ENCODE measurements around the gene TLX3. TPM values are rescaled to one million over a fixed set of nuclear protein-coding genes. Genes with fewer than 3 reads are reported as not detected.

The TLX3 gene
- total and polyA plus RNA-seq, 10 of the 15 experiments (the other 5 are each of a cell fraction or from before 2014, with no cell fraction given): not detected

GRCh38 chr5:171275841-171276544 lies 33.1 kb upstream of the TLX3 start:
- ChIA-PET SMC1A (ENCODE audit: uncharacterized antibody, unreplicated experiment) (interaction anchor here (1.8 kb wide), 1 partner anchor 66 kb away, joined by 4 read pairs; no protein-coding TSS in a partner anchor), POLR2A (no interaction called here), CTCF (no interaction called here), RAD21 (ENCODE audit: unreplicated experiment) (interaction anchor here (1.1 kb wide), 1 partner anchor 66 kb away, joined by 3 read pairs; no protein-coding TSS in a partner anchor)
- Histone ChIP-seq H3K27ac (ENCODE audit: control insufficient read depth, insufficient read depth) (no peak overlapping the region), H3K9ac (ENCODE audit: control insufficient read depth, insufficient read depth, low read length) (no peak overlapping the region), H3K9me3 (replicated peaks; ENCODE audit: control insufficient read depth, insufficient read depth, low read length) (no peaks in the 10 kb centered on the region), H4K20me1 (ENCODE audit: control insufficient read depth, insufficient read depth) (no peaks in the 10 kb centered on the region), H3K4me2 (ENCODE audit: control insufficient read depth, insufficient read depth) (no peak overlapping the region), H3K36me3 (ENCODE audit: control insufficient read depth in 2 of 2, insufficient read depth in 2 of 2, low read length in 1 of 2) (no peaks in the 10 kb centered on the region), H3K79me2 (ENCODE audit: control insufficient read depth, insufficient read depth, low read length) (no peaks in the 10 kb centered on the region), H2AFZ (ENCODE audit: control insufficient read depth, low read depth, low read length) (no peak overlapping the region), H3K27me3 (replicated peaks in 1 of 2; ENCODE audit: control insufficient read depth in 2 of 2, insufficient read depth in 2 of 2, low read length in 1 of 2) (no peaks in the 10 kb centered on the region; a peak in 2 of 4 replicates), H3K4me1 (ENCODE audit: control insufficient read depth, insufficient read depth, low read length) (no peaks in the 10 kb centered on the region), H3K4me3 (no peak overlapping the region)
- FAIRE-seq: no peak
- DNase-seq (ENCODE audit: low read depth, low spot score): no peak
- intact Hi-C loops (cut with micrococcal nuclease; ENCODE audit: unreplicated experiment) (no loop called here), in situ Hi-C loops (cut with MboI) (no loop called here)
- 24% methylated on average over 5 of the region's 5 CpGs for WGBS (ENCODE audit: insufficient coverage, insufficient replicate concordance, low lambda C conversion rate, missing lambda C conversion rate)
- no TSS peak for BruUV-seq (replicated peaks)
- ATAC-seq: no peak
- TF ChIP-seq WRNIP1 (IDR thresholded peaks at IDR 0.05; ENCODE audit: borderline replicate concordance, low read depth, low read length) (no peak), ETV6 (conservative IDR thresholded peaks at IDR 0.05 in 1 of 2, IDR thresholded peaks at IDR 0.05 in 1 of 2; ENCODE audit: borderline replicate concordance in 1 of 2, low read depth in 1 of 2) (no peak), PAX8 (IDR thresholded peaks at IDR 0.05) (no peak)

GRCh38 chr5:171283753-171284152 lies 25.3 kb upstream of the TLX3 start:
- ChIA-PET SMC1A (ENCODE audit: uncharacterized antibody, unreplicated experiment) (no interaction called here), POLR2A (no interaction called here), CTCF (no interaction called here), RAD21 (ENCODE audit: unreplicated experiment) (no interaction called here)
- Histone ChIP-seq H3K79me2 (ENCODE audit: control insufficient read depth, insufficient read depth, low read length) (no peaks in the 10 kb centered on the region), H3K27me3 (replicated peaks in 1 of 2; ENCODE audit: control insufficient read depth in 2 of 2, insufficient read depth in 2 of 2, low read length in 1 of 2) (no peaks in the 10 kb centered on the region; a peak in 1 of 4 replicates), H4K20me1 (ENCODE audit: control insufficient read depth, insufficient read depth) (no peaks in the 10 kb centered on the region), H3K27ac (ENCODE audit: control insufficient read depth, insufficient read depth) (no peak overlapping the region), H3K4me2 (ENCODE audit: control insufficient read depth, insufficient read depth) (no peak overlapping the region), H3K36me3 (ENCODE audit: control insufficient read depth in 2 of 2, insufficient read depth in 2 of 2, low read length in 1 of 2) (no peaks in the 10 kb centered on the region), H3K4me3 (no peak overlapping the region), H3K4me1 (ENCODE audit: control insufficient read depth, insufficient read depth, low read length) (no peaks in the 10 kb centered on the region), H2AFZ (ENCODE audit: control insufficient read depth, low read depth, low read length) (no peak overlapping the region), H3K9ac (ENCODE audit: control insufficient read depth, insufficient read depth, low read length) (no peak overlapping the region), H3K9me3 (replicated peaks; ENCODE audit: control insufficient read depth, insufficient read depth, low read length) (no peaks in the 10 kb centered on the region)
- DNase-seq (ENCODE audit: low read depth, low spot score) (no peak), FAIRE-seq (no peak), ATAC-seq (no peak)
- in situ Hi-C loops (cut with MboI) (no loop called here), intact Hi-C loops (cut with micrococcal nuclease; ENCODE audit: unreplicated experiment) (no loop called here)
- BruUV-seq (replicated peaks): no TSS peak
- WGBS (ENCODE audit: insufficient coverage, insufficient replicate concordance, low lambda C conversion rate, missing lambda C conversion rate): 24% methylated on average over 7 of the region's 7 CpGs
- TF ChIP-seq CTCF (IDR thresholded peaks at IDR 0.05 in 2 of 3, conservative IDR thresholded peaks at IDR 0.05 in 1 of 3; ENCODE audit: control insufficient read depth in 2 of 3, extremely low read depth in 1 of 3, insufficient read depth in 1 of 3, low read depth in 3 of 3, low read length in 3 of 3): no peak
- no peak for TF ChIP-seq JUND (IDR thresholded peaks at IDR 0.05; ENCODE audit: low read depth, low read length)
- no peak for TF ChIP-seq SMAD5 (IDR thresholded peaks at IDR 0.05; ENCODE audit: low read depth)
- no peak for TF ChIP-seq CREM (IDR thresholded peaks at IDR 0.05; ENCODE audit: low read depth)
- no peak for TF ChIP-seq CHD2 (IDR thresholded peaks at IDR 0.05; ENCODE audit: borderline replicate concordance, low read depth, low read length)
- TF ChIP-seq SIX5 (IDR thresholded peaks at IDR 0.05; ENCODE audit: low read depth, low read length, severe bottlenecking): no peak
- TF ChIP-seq, protein P1, sequence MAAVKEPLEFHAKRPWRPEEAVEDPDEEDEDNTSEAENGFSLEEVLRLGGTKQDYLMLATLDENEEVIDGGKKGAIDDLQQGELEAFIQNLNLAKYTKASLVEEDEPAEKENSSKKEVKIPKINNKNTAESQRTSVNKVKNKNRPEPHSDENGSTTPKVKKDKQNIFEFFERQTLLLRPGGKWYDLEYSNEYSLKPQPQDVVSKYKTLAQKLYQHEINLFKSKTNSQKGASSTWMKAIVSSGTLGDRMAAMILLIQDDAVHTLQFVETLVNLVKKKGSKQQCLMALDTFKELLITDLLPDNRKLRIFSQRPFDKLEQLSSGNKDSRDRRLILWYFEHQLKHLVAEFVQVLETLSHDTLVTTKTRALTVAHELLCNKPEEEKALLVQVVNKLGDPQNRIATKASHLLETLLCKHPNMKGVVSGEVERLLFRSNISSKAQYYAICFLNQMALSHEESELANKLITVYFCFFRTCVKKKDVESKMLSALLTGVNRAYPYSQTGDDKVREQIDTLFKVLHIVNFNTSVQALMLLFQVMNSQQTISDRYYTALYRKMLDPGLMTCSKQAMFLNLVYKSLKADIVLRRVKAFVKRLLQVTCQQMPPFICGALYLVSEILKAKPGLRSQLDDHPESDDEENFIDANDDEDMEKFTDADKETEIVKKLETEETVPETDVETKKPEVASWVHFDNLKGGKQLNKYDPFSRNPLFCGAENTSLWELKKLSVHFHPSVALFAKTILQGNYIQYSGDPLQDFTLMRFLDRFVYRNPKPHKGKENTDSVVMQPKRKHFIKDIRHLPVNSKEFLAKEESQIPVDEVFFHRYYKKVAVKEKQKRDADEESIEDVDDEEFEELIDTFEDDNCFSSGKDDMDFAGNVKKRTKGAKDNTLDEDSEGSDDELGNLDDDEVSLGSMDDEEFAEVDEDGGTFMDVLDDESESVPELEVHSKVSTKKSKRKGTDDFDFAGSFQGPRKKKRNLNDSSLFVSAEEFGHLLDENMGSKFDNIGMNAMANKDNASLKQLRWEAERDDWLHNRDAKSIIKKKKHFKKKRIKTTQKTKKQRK (IDR thresholded peaks at IDR 0.05; ENCODE audit: low read depth, low read length): no peak
- no peak for TF ChIP-seq KLF5 (IDR thresholded peaks at IDR 0.05; ENCODE audit: partially characterized antibody)
